Right lobe of liver (tissue), 6 donors: Measurements from ENCODE around the gene CNIH3. TPM values are rescaled to one million over a fixed set of nuclear protein-coding genes. Genes with fewer than 3 reads are reported as not detected.

Experiments used
- ATAC-seq, 4 donors: fragments of 200-7000 bp; cut with Tn5 transposase; one replicate each; pipeline ENCODE4 v1.9.1; 2020; ENCODE audit warnings: mild to moderate bottlenecking in 4 of 4, moderate library complexity in 4 of 4
- DNase-seq, 3 donors: peaks; one replicate each; pipeline ENCODE4 v3.0.0-alpha.2; 2020
- H3K27ac ChIP-seq, 3 donors: fragments of 200-600 bp; one replicate each; pipeline ENCODE4 v1.8.0; 2022
- H3K27me3 ChIP-seq, 2 donors: fragments of 200-600 bp; one replicate each; pipeline ENCODE4 v1.8.0; 2022
- H3K36me3 ChIP-seq, 4 donors: fragments of 200-600 bp; sonication (generic) in 1 of 4; one replicate each; pipeline versions ENCODE4 v1.5.1 to v1.8.0; 2017 to 2022; ENCODE audit warnings: control low read depth in 1 of 4
- H3K4me1 ChIP-seq, 4 donors: fragments of 200-600 bp; sonication (generic) in 1 of 4; one replicate each; pipeline versions ENCODE4 v1.5.1 to v1.8.0; 2017 to 2022; ENCODE audit warnings: control low read depth in 1 of 4
- H3K4me3 ChIP-seq, 3 donors: fragments of 200-600 bp; one replicate each; pipeline ENCODE4 v1.8.0; 2022
- H3K9me3 ChIP-seq, 4 donors: fragments of 200-600 bp; sonication (generic) in 1 of 4; one replicate each; pipeline versions ENCODE4 v1.5.1 to v1.8.0; 2017 to 2022; ENCODE audit warnings: control low read depth in 1 of 4
- POLR2A ChIP-seq: fragments of 450-650 bp; IDR thresholded peaks from one replicate; pipeline ENCODE4 v1.6.1; 2017; ENCODE audit warnings: antibody characterized with exemption, mild to moderate bottlenecking
- WGBS: methylation state at CpG from one replicate; pipeline ENCODE4 v1.1.6; 2018; ENCODE audit warnings: low coverage, low lambda C conversion rate; ENCODE audit not compliant: insufficient coverage; ENCODE audit errors: missing lambda C conversion rate; 5-methylcytosine and 5-hydroxymethylcytosine counted together
- intact Hi-C, 2 donors: fragments of 100-400 bp; cut with DNase I; formaldehyde crosslinking; loops; one replicate each; pipeline versions ENCODE4 v1.11.2 to v1.14.1; 2022
- total RNA-seq, 6 experiments: library from RNA; depleted of rRNA in 2 of 6; stranded (reverse); fragments of >200 nt in 2 of 6; fragmentation: NEBNext Ultra II Directional in 3 of 6; extraction: Animal tissue kit (Norgen Biotek cat#: 25700) in 3 of 6; gene quantifications; one replicate each; pipeline versions ENCODE4 v1.1.0 to v1.2.4, GENCODE V29; 2016 to 2023
- TF ChIP-seq, protein P1 (sequence below), 4 donors: fragments of 200-600 bp in 3 of 4; fragments of 450-650 bp in 1 of 4; IDR thresholded peaks; one replicate each; pipeline versions ENCODE4 v1.5.1 to v1.8.0; 2016 to 2022; ENCODE audit warnings: antibody characterized with exemption in 4 of 4, mild to moderate bottlenecking in 2 of 4
- donor health status: DM: no; HTN: yes; CAD: no.
- donor health status: DM: no; HTN: no; CAD: no.
- donor health status: DM: no; HTN: no; CAD: no.
- donor health status: DM: no; HTN: yes; CAD: no.
- donor health status: DM: no; HTN: yes; CAD: no.

The CNIH3 gene
- total RNA-seq, 6 experiments from 2014 or later, result 0.12 to 1.6 (median 0.55) TPM

DNA sequence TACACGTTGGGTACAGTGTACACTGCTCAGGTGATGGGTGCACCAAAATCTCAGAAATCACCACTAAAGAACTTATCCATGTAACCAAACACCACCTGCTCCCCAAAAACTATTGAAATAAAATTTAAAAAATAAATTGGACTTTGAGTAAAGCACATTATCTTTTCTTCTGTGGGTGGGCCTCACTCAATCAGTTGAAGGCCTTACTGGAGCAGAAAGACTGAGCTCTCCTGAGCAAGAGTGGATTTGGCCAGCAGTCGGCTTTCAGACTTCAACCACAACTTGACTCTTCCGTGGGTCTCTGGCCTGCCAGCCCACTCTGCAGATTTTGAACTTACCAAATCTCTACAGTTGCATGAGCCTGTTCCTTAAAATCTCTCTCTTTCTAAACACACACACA, 78.9 kb downstream of the CNIH3 start:
- no peak for TF ChIP-seq POLR2A
- TF ChIP-seq, protein P1, sequence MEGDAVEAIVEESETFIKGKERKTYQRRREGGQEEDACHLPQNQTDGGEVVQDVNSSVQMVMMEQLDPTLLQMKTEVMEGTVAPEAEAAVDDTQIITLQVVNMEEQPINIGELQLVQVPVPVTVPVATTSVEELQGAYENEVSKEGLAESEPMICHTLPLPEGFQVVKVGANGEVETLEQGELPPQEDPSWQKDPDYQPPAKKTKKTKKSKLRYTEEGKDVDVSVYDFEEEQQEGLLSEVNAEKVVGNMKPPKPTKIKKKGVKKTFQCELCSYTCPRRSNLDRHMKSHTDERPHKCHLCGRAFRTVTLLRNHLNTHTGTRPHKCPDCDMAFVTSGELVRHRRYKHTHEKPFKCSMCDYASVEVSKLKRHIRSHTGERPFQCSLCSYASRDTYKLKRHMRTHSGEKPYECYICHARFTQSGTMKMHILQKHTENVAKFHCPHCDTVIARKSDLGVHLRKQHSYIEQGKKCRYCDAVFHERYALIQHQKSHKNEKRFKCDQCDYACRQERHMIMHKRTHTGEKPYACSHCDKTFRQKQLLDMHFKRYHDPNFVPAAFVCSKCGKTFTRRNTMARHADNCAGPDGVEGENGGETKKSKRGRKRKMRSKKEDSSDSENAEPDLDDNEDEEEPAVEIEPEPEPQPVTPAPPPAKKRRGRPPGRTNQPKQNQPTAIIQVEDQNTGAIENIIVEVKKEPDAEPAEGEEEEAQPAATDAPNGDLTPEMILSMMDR (IDR thresholded peaks at IDR 0.05), result no peak
- Histone ChIP-seq H3K27me3 (no peaks in the 10 kb centered on the region), H3K4me3 (no peak overlapping the region), H3K4me1 (no peaks in the 10 kb centered on the region), H3K9me3 (no peaks in the 10 kb centered on the region), H3K27ac (no peak overlapping the region), H3K36me3 (no peaks in the 10 kb centered on the region)
- intact Hi-C loops, result no loop called here
- 55% methylated on average over 1 of the region's 3 CpGs for WGBS
- DNase-seq (no peak), ATAC-seq (no peak)

DNA sequence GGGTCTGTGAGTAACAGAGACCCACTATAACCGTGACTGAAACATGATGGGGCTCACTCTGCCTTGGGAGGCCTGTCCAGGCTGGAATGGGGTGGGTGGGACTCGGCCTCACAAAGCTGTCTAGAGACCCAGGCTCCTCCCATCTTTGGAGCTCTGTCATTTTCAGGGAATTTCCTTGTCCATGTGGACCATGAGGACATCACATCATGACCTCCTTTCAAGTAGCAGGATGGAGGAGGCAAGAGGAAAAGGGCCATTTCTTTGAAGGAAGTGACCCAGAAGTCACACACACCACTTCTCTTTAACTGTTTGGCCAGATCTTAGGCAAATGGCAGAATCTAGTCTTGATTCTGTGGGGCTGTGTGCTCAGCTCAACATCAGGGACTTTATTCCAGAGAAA, 79.9 kb downstream of the CNIH3 start:
- TF ChIP-seq, protein P1 (IDR thresholded peaks at IDR 0.05), result no peak
- no peak for TF ChIP-seq POLR2A
- 100% methylated on average over 2 of the region's 2 CpGs for WGBS
- ATAC-seq (no peak), DNase-seq (no peak)
- intact Hi-C loops, result no loop called here
- Histone ChIP-seq H3K27me3 (no peaks in the 10 kb centered on the region), H3K27ac (no peak overlapping the region), H3K4me1 (no peaks in the 10 kb centered on the region), H3K9me3 (no peaks in the 10 kb centered on the region), H3K4me3 (no peak overlapping the region), H3K36me3 (no peaks in the 10 kb centered on the region)

GRCh38 chr1:224696891-224697765, 81.0 kb downstream of the CNIH3 start:
- DNase-seq (no peak), ATAC-seq (no peak)
- no peaks in the 10 kb centered on the region for H3K36me3 ChIP-seq
- no peaks in the 10 kb centered on the region for H3K4me1 ChIP-seq
- intact Hi-C loops, result no loop called here
- H3K4me3 ChIP-seq, result no peak overlapping the region
- 87% methylated on average over 11 of the region's 14 CpGs for WGBS
- TF ChIP-seq POLR2A, result no peak
- TF ChIP-seq, protein P1 (IDR thresholded peaks at IDR 0.05), result no peak
- H3K9me3 ChIP-seq, result no peaks in the 10 kb centered on the region
- H3K27ac ChIP-seq, result no peak overlapping the region
- H3K27me3 ChIP-seq, result no peaks in the 10 kb centered on the region

- Histone ChIP-seq H3K4me3 (no peak overlapping the region), H3K9me3 (no peaks in the 10 kb centered on the region), H3K4me1 (no peaks in the 10 kb centered on the region), H3K27ac (no peak overlapping the region), H3K27me3 (no peaks in the 10 kb centered on the region), H3K36me3 (no peaks in the 10 kb centered on the region)
- WGBS, result 63% methylated on average over 3 of the region's 4 CpGs
- TF ChIP-seq, protein P1 (IDR thresholded peaks at IDR 0.05), result no peak
- TF ChIP-seq POLR2A, result no peak
- ATAC-seq (no peak), DNase-seq (no peak)
- intact Hi-C loops, result no loop called here
These were observed 81.9 kb downstream of the CNIH3 start for GRCh38 chr1:224698015-224698451.
